Measurements from ENCODE around the gene CACNA1G.

DNA sequence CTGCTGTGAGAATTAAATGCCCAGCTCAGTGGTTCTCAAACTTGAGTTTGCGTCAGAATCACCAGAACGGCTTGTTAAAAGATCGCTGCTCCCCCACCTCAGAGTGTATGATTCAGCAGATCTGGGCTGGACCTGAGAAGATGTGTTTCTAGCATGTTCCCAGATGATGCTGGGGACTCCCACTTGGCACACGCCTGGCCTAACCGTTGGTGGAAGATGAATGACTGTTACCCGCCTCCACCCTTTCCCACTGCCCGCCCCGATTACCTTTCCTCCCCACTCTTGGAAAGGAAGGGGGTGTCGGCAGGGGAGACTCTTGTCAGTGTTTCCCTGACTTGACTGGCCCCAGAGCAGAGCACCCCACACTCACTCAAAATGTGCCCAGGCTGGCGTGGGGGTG, 44.9 kb downstream of the CACNA1G start:
- TF ChIP-seq, protein P1, sequence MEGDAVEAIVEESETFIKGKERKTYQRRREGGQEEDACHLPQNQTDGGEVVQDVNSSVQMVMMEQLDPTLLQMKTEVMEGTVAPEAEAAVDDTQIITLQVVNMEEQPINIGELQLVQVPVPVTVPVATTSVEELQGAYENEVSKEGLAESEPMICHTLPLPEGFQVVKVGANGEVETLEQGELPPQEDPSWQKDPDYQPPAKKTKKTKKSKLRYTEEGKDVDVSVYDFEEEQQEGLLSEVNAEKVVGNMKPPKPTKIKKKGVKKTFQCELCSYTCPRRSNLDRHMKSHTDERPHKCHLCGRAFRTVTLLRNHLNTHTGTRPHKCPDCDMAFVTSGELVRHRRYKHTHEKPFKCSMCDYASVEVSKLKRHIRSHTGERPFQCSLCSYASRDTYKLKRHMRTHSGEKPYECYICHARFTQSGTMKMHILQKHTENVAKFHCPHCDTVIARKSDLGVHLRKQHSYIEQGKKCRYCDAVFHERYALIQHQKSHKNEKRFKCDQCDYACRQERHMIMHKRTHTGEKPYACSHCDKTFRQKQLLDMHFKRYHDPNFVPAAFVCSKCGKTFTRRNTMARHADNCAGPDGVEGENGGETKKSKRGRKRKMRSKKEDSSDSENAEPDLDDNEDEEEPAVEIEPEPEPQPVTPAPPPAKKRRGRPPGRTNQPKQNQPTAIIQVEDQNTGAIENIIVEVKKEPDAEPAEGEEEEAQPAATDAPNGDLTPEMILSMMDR (IDR thresholded peaks at IDR 0.05): no peak
- no peak for TF ChIP-seq EZH2phosphoT487 (IDR thresholded peaks at IDR 0.05)
